Astrocyte (in vitro differentiated cells and primary cell): ENCODE results near the gene BROX.

ENCODE experiments used
- EZH2 ChIP-seq: IDR thresholded peaks from 2 replicates; pipeline ENCODE4 v1.6.1; 2012; ENCODE audit warnings: mild to moderate bottlenecking, low read length, inconsistent platforms; ENCODE audit not compliant: insufficient read depth
- TF ChIP-seq, protein P1 (sequence below): IDR thresholded peaks from 2 replicates; pipeline ENCODE4 v1.5.1; 2011; ENCODE audit warnings: low read depth, mild to moderate bottlenecking, inconsistent platforms, low read length, moderate library complexity; ENCODE audit not compliant: insufficient read depth

- TF ChIP-seq, protein P1, sequence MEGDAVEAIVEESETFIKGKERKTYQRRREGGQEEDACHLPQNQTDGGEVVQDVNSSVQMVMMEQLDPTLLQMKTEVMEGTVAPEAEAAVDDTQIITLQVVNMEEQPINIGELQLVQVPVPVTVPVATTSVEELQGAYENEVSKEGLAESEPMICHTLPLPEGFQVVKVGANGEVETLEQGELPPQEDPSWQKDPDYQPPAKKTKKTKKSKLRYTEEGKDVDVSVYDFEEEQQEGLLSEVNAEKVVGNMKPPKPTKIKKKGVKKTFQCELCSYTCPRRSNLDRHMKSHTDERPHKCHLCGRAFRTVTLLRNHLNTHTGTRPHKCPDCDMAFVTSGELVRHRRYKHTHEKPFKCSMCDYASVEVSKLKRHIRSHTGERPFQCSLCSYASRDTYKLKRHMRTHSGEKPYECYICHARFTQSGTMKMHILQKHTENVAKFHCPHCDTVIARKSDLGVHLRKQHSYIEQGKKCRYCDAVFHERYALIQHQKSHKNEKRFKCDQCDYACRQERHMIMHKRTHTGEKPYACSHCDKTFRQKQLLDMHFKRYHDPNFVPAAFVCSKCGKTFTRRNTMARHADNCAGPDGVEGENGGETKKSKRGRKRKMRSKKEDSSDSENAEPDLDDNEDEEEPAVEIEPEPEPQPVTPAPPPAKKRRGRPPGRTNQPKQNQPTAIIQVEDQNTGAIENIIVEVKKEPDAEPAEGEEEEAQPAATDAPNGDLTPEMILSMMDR, result no peak
- no peak for TF ChIP-seq EZH2
These were observed 2.6 kb upstream of the BROX start for GRCh38 chr1:222709700-222710153.
